SK-N-SH (cell line): Measurements from ENCODE around the gene NMT2.

Source experiments
- GABPA ChIP-seq: IDR thresholded peaks from 2 replicates; pipeline ENCODE4 v1.4.0; 2012; ENCODE audit warnings: low read depth, mild to moderate bottlenecking
- POLR2AphosphoS5 ChIP-seq: IDR thresholded peaks from 2 replicates; pipeline ENCODE4 v1.6.1; 2012; ENCODE audit warnings: low read depth, low read length
- RAD21 ChIP-seq: IDR thresholded peaks from 2 replicates; pipeline ENCODE4 v1.6.1; 2012; ENCODE audit warnings: mild to moderate bottlenecking, low read length
- RCOR1 ChIP-seq: fragments of 150-350 bp; IDR thresholded peaks from 2 replicates; pipeline ENCODE4 v1.6.1; 2017; ENCODE audit warnings: antibody characterized with exemption, low read length
- SMC3 ChIP-seq: IDR thresholded peaks from 2 replicates; pipeline ENCODE4 v1.6.1; 2012; ENCODE audit warnings: low read depth, low read length, improper control_type of control experiment

GRCh38 chr10:15124908-15125307 is 43.6 kb downstream of the NMT2 start:
- TF ChIP-seq RCOR1 (no peak), POLR2AphosphoS5 (no peak), SMC3 (no peak), RAD21 (no peak), GABPA (no peak)
